HL-60 (cell line): ENCODE data around the gene SPATA12.

Experiments
- DNase-seq, 2 experiments: peaks; one replicate each; pipeline ENCODE4 v3.0.0-alpha.2; 2010 to 2020; ENCODE audit warnings: low read depth in 1 of 2, low spot score in 1 of 2
- H3K27ac ChIP-seq: fragments of 250-450 bp; sonication (Bioruptor Pico); replicated peaks from 2 replicates; pipeline ENCODE4 v1.5.1; 2020; ENCODE audit warnings: mild to moderate bottlenecking, moderate library complexity
- H3K27me3 ChIP-seq: fragments of 250-450 bp; sonication (Bioruptor Pico); 2 replicates; pipeline ENCODE4 v1.5.1; 2021; ENCODE audit warnings: mild to moderate bottlenecking, moderate library complexity; ENCODE audit not compliant: insufficient read depth, poor library complexity, severe bottlenecking
- H3K4me3 ChIP-seq: replicated peaks from 2 replicates; pipeline ENCODE4 v1.5.1; 2011; ENCODE audit warnings: mild to moderate bottlenecking, control low read depth, low read length; ENCODE audit not compliant: insufficient read depth
- CTCF ChIP-seq: IDR thresholded peaks from one replicate; pipeline ENCODE4 v1.5.1; 2011; ENCODE audit warnings: low read length, control low read depth, inconsistent platforms; ENCODE audit not compliant: insufficient read depth
- GABPA ChIP-seq: IDR thresholded peaks from 2 replicates; pipeline ENCODE4 v1.6.1; 2012; ENCODE audit warnings: low read depth
- POLR2AphosphoS5 ChIP-seq: IDR thresholded peaks from 2 replicates; pipeline ENCODE4 v1.6.1; 2012; ENCODE audit warnings: low read depth
- REST ChIP-seq: IDR thresholded peaks from 2 replicates; pipeline ENCODE4 v1.6.1; 2012; ENCODE audit warnings: low read depth; ENCODE audit not compliant: insufficient replicate concordance
- SPI1 ChIP-seq: IDR thresholded peaks from 2 replicates; pipeline ENCODE4 v1.6.1; 2012; ENCODE audit warnings: low read depth, mild to moderate bottlenecking, borderline replicate concordance

Gene SPATA12

GRCh38 chr3:57062101-57062631, 1.7 kb downstream of the SPATA12 start:
- TF ChIP-seq SPI1 (no peak), GABPA (no peak), REST (no peak), POLR2AphosphoS5 (no peak), CTCF (no peak)
- Histone ChIP-seq H3K27ac (no peak overlapping the region), H3K27me3 (no peaks in the 10 kb centered on the region), H3K4me3 (no peak overlapping the region)
- no peak for DNase-seq

- Histone ChIP-seq H3K4me3 (no peak overlapping the region), H3K27me3 (no peaks in the 10 kb centered on the region), H3K27ac (no peak overlapping the region)
- TF ChIP-seq CTCF (no peak), POLR2AphosphoS5 (no peak), SPI1 (no peak)
- DNase-seq = peak in 1 of 2 experiments; percentile 25
Measured at GRCh38 chr3:57063032-57063431, 2.6 kb downstream of the SPATA12 start.

GRCh38 chr3:57064001-57064400, 3.5 kb downstream of the SPATA12 start:
- no peak for DNase-seq
- TF ChIP-seq REST = no peak
- TF ChIP-seq GABPA = no peak
- TF ChIP-seq POLR2AphosphoS5 = no peak
- no peak for TF ChIP-seq SPI1
- TF ChIP-seq CTCF = no peak
- H3K4me3 ChIP-seq = no peak overlapping the region
- H3K27ac ChIP-seq = no peak overlapping the region
- H3K27me3 ChIP-seq = no peaks in the 10 kb centered on the region

GRCh38 chr3:57064572-57064971, 4.1 kb downstream of the SPATA12 start:
- peak overlapping the region; percentile 26 for H3K27ac ChIP-seq
- DNase-seq = peak in 1 of 2 experiments; percentile 23
- H3K4me3 ChIP-seq = no peak overlapping the region
- no peak for TF ChIP-seq SPI1
- no peak for TF ChIP-seq POLR2AphosphoS5
- TF ChIP-seq CTCF = no peak
- TF ChIP-seq GABPA = no peak
- no peak for TF ChIP-seq REST
- no peaks in the 10 kb centered on the region for H3K27me3 ChIP-seq
